Muscle layer of colon (tissue), 2 donors: ENCODE data around the gene RALGPS2.

Experiments used
- H3K27ac ChIP-seq: one replicate; pipeline ENCODE4 v1.7.0; 2013; ENCODE audit warnings: low read depth, mild to moderate bottlenecking, low read length, moderate library complexity
- H3K27me3 ChIP-seq, 2 donors: one replicate each; pipeline ENCODE4 v1.7.0; 2013; ENCODE audit warnings: low read length in 2 of 2, mild to moderate bottlenecking in 2 of 2; ENCODE audit not compliant: insufficient read depth in 2 of 2, control insufficient read depth in 1 of 2
- H3K36me3 ChIP-seq: one replicate; pipeline ENCODE4 v1.7.0; 2013; ENCODE audit warnings: mild to moderate bottlenecking, low read length; ENCODE audit not compliant: insufficient read depth
- H3K4me1 ChIP-seq: one replicate; pipeline ENCODE4 v1.7.0; 2013; ENCODE audit warnings: mild to moderate bottlenecking, low read length; ENCODE audit not compliant: insufficient read depth
- H3K4me3 ChIP-seq, 2 donors: one replicate each; pipeline ENCODE4 v1.7.0; 2013; ENCODE audit warnings: low read length in 2 of 2, low read depth in 1 of 2, mild to moderate bottlenecking in 1 of 2, moderate library complexity in 1 of 2
- H3K9ac ChIP-seq: one replicate; pipeline ENCODE4 v1.7.0; 2013; ENCODE audit warnings: low read length
- H3K9me3 ChIP-seq: one replicate; pipeline ENCODE4 v1.7.0; 2013; ENCODE audit warnings: mild to moderate bottlenecking, low read length
- donor health status: abdominal sarcoma.
- donor health status: Adenocarcinoma of cecum.

The RALGPS2 gene

GRCh38 chr1:178784131-178784536, 59.1 kb downstream of the RALGPS2 start:
- H3K9me3 ChIP-seq = no peaks in the 10 kb centered on the region
- no peaks in the 10 kb centered on the region for H3K27me3 ChIP-seq
- H3K9ac ChIP-seq = no peak overlapping the region
- H3K4me1 ChIP-seq = no peaks in the 10 kb centered on the region
- H3K36me3 ChIP-seq = no peaks in the 10 kb centered on the region
- no peak overlapping the region for H3K4me3 ChIP-seq
- H3K27ac ChIP-seq = no peak overlapping the region

- no peaks in the 10 kb centered on the region for H3K27me3 ChIP-seq
- H3K4me3 ChIP-seq = no peak overlapping the region
- H3K9me3 ChIP-seq = no peaks in the 10 kb centered on the region
- no peaks in the 10 kb centered on the region for H3K36me3 ChIP-seq
- H3K27ac ChIP-seq = no peak overlapping the region
- H3K4me1 ChIP-seq = no peaks in the 10 kb centered on the region
- no peak overlapping the region for H3K9ac ChIP-seq
Observed at GRCh38 chr1:178792394-178792793, 67.3 kb downstream of the RALGPS2 start.

GRCh38 chr1:178796013-178796412, 71.0 kb downstream of the RALGPS2 start:
- no peaks in the 10 kb centered on the region for H3K36me3 ChIP-seq
- no peaks in the 10 kb centered on the region for H3K27me3 ChIP-seq
- no peak overlapping the region for H3K4me3 ChIP-seq
- no peak overlapping the region for H3K9ac ChIP-seq
- no peak overlapping the region for H3K27ac ChIP-seq
- H3K9me3 ChIP-seq = no peaks in the 10 kb centered on the region
- no peaks in the 10 kb centered on the region for H3K4me1 ChIP-seq

- Histone ChIP-seq H3K9me3 (no peaks in the 10 kb centered on the region), H3K27ac (no peak overlapping the region)
Observed at GRCh38 chr1:178797590-178797989, 72.5 kb downstream of the RALGPS2 start.

GRCh38 chr1:178798232-178798861, 73.3 kb downstream of the RALGPS2 start:
- Histone ChIP-seq H3K9me3 (no peaks in the 10 kb centered on the region), H3K9ac (no peak overlapping the region), H3K27ac (no peak overlapping the region), H3K36me3 (no peaks in the 10 kb centered on the region), H3K4me1 (no peaks in the 10 kb centered on the region), H3K27me3 (no peaks in the 10 kb centered on the region), H3K4me3 (no peak overlapping the region)

More at GRCh38 chr1:178797590-178797989, 72.5 kb downstream of the RALGPS2 start:
- Histone ChIP-seq H3K9ac (no peak overlapping the region), H3K4me1 (no peaks in the 10 kb centered on the region), H3K4me3 (no peak overlapping the region), H3K27me3 (no peaks in the 10 kb centered on the region), H3K36me3 (no peaks in the 10 kb centered on the region)

- no peak overlapping the region for H3K9ac ChIP-seq
- H3K4me3 ChIP-seq = no peak overlapping the region
- H3K9me3 ChIP-seq = no peaks in the 10 kb centered on the region
- H3K27me3 ChIP-seq = no peaks in the 10 kb centered on the region
- no peaks in the 10 kb centered on the region for H3K4me1 ChIP-seq
- no peaks in the 10 kb centered on the region for H3K36me3 ChIP-seq
- no peak overlapping the region for H3K27ac ChIP-seq
Observed at GRCh38 chr1:178802873-178803272, 77.8 kb downstream of the RALGPS2 start.

GRCh38 chr1:178806665-178807300, 81.7 kb downstream of the RALGPS2 start:
- H3K4me3 ChIP-seq = no peak overlapping the region
- no peaks in the 10 kb centered on the region for H3K27me3 ChIP-seq
- H3K9ac ChIP-seq = no peak overlapping the region
- no peak overlapping the region for H3K27ac ChIP-seq
- H3K4me1 ChIP-seq = no peaks in the 10 kb centered on the region
- H3K9me3 ChIP-seq = no peaks in the 10 kb centered on the region
- no peaks in the 10 kb centered on the region for H3K36me3 ChIP-seq

GRCh38 chr1:178808529-178808928, 83.5 kb downstream of the RALGPS2 start:
- no peak overlapping the region for H3K27ac ChIP-seq
- H3K9me3 ChIP-seq = no peaks in the 10 kb centered on the region
- no peak overlapping the region for H3K9ac ChIP-seq
- no peak overlapping the region for H3K4me3 ChIP-seq
- no peaks in the 10 kb centered on the region for H3K36me3 ChIP-seq
- no peaks in the 10 kb centered on the region for H3K27me3 ChIP-seq
- no peaks in the 10 kb centered on the region for H3K4me1 ChIP-seq

GRCh38 chr1:178810585-178810984, 85.5 kb downstream of the RALGPS2 start:
- no peaks in the 10 kb centered on the region for H3K4me1 ChIP-seq
- no peak overlapping the region for H3K4me3 ChIP-seq
- H3K9ac ChIP-seq = no peak overlapping the region
- H3K27me3 ChIP-seq = no peaks in the 10 kb centered on the region
- no peaks in the 10 kb centered on the region for H3K36me3 ChIP-seq
- no peaks in the 10 kb centered on the region for H3K9me3 ChIP-seq
- H3K27ac ChIP-seq = no peak overlapping the region

- Histone ChIP-seq H3K9ac (no peak overlapping the region), H3K4me3 (no peak overlapping the region), H3K4me1 (peaks cover 5% of the 10 kb centered on the region), H3K9me3 (no peaks in the 10 kb centered on the region), H3K27me3 (no peaks in the 10 kb centered on the region), H3K36me3 (no peaks in the 10 kb centered on the region), H3K27ac (no peak overlapping the region)
Observed at GRCh38 chr1:178818416-178818815, 93.4 kb downstream of the RALGPS2 start.

- no peak overlapping the region for H3K9ac ChIP-seq
- no peaks in the 10 kb centered on the region for H3K27me3 ChIP-seq
- no peaks in the 10 kb centered on the region for H3K9me3 ChIP-seq
- H3K27ac ChIP-seq = no peak overlapping the region
- H3K4me1 ChIP-seq = peaks cover 5% of the 10 kb centered on the region
- H3K36me3 ChIP-seq = no peaks in the 10 kb centered on the region
- H3K4me3 ChIP-seq = no peak overlapping the region
Observed at GRCh38 chr1:178819123-178819522, 94.1 kb downstream of the RALGPS2 start.
